SIG-M5 (cell line): ENCODE results near the gene ZNF839.
"Not testable (repeated sequence)": the region's sequence is repeated elsewhere in the genome, so short reads cannot be mapped to it uniquely, and the experiment has no call there.

Experiments used
- DNase-seq: peaks from one replicate; lab custom pipeline; 2025; lab: John Stamatoyannopoulos, UW

Gene ZNF839

GRCh38 chr14:102342238-102342637 lies 22.7 kb downstream of the ZNF839 start:
- no peak for DNase-seq

GRCh38 chr14:102344084-102344483 lies 24.5 kb downstream of the ZNF839 start:
- DNase-seq = no peak

GRCh38 chr14:102344485-102344884 lies 24.9 kb downstream of the ZNF839 start:
- no peak for DNase-seq

GRCh38 chr14:102345232-102345631 lies 25.7 kb downstream of the ZNF839 start:
- DNase-seq = no peak

- no peak for DNase-seq
These were observed 27.1 kb downstream of the ZNF839 start for GRCh38 chr14:102346645-102347044.

GRCh38 chr14:102348376-102348775 lies 28.8 kb downstream of the ZNF839 start:
- no peak for DNase-seq

GRCh38 chr14:102351023-102351422 lies 31.5 kb downstream of the ZNF839 start:
- DNase-seq = no peak

GRCh38 chr14:102351593-102351992 lies 32.0 kb downstream of the ZNF839 start:
- DNase-seq = not testable (repeated sequence)

- DNase-seq = no peak
These were observed 32.7 kb downstream of the ZNF839 start for GRCh38 chr14:102352213-102352612.

GRCh38 chr14:102353126-102353619 lies 33.6 kb downstream of the ZNF839 start:
- no peak for DNase-seq

GRCh38 chr14:102356280-102356679 lies 36.7 kb downstream of the ZNF839 start:
- no peak for DNase-seq

GRCh38 chr14:102359341-102359740 lies 39.8 kb downstream of the ZNF839 start:
- DNase-seq = no peak

GRCh38 chr14:102360388-102360787 lies 40.8 kb downstream of the ZNF839 start:
- DNase-seq = no peak

- DNase-seq = no peak
These were observed 42.5 kb downstream of the ZNF839 start for GRCh38 chr14:102362084-102362483.

GRCh38 chr14:102362545-102363181 lies 43.1 kb downstream of the ZNF839 start, which contains the start of the genes CINP and TECPR2:
CINP (minus strand) TSS chr14:102362890; CDS start chr14:102362851, 39 bp downstream.
TECPR2 (plus strand) TSS chr14:102362941; CDS start chr14:102376722, 13,781 bp downstream.
- DNase-seq = peak; percentile 29

GRCh38 chr14:102363182-102363943 lies 43.8 kb downstream of the ZNF839 start:
- no peak for DNase-seq

GRCh38 chr14:102370305-102370809 lies 50.8 kb downstream of the ZNF839 start:
- peak; percentile 74 for DNase-seq

GRCh38 chr14:102371361-102371760 lies 51.8 kb downstream of the ZNF839 start:
- DNase-seq = no peak

GRCh38 chr14:102373110-102373509 lies 53.6 kb downstream of the ZNF839 start:
- DNase-seq = no peak

GRCh38 chr14:102374264-102374663 lies 54.7 kb downstream of the ZNF839 start:
- DNase-seq = no peak

GRCh38 chr14:102375119-102375518 lies 55.6 kb downstream of the ZNF839 start:
- DNase-seq = no peak

- DNase-seq = no peak
These were observed 58.1 kb downstream of the ZNF839 start for GRCh38 chr14:102377696-102378095.

- DNase-seq = no peak
These were observed 59.3 kb downstream of the ZNF839 start for GRCh38 chr14:102378830-102379229.
